GM21360 (cell line): ENCODE measurements around the gene BLOC1S5.
A peak's percentile ranks its signal among the peaks of the same experiment; 100 is the strongest.

Experiments used
- ATAC-seq: cut with Tn5 transposase; IDR thresholded peaks from one replicate; pipeline ENCODE4 v1.9.1; 2021; ENCODE audit warnings: mild to moderate bottlenecking, moderate library complexity; ENCODE audit not compliant: unreplicated experiment

Gene BLOC1S5

GRCh38 chr6:8082954-8083858 lies 19.0 kb upstream of the BLOC1S5 start:
- no peak for ATAC-seq

- no peak for ATAC-seq
Observed at GRCh38 chr6:8082572-8082953, 18.4 kb upstream of the BLOC1S5 start.

- ATAC-seq, result no peak
Observed at GRCh38 chr6:8080362-8081151, 16.4 kb upstream of the BLOC1S5 start.

GRCh38 chr6:8079126-8079525 lies 14.9 kb upstream of the BLOC1S5 start:
- no peak for ATAC-seq

GRCh38 chr6:8077991-8078390 lies 13.8 kb upstream of the BLOC1S5 start:
- ATAC-seq, result no peak

- no peak for ATAC-seq
Observed at GRCh38 chr6:8075704-8076103, 11.5 kb upstream of the BLOC1S5 start.

- no peak for ATAC-seq
Observed at GRCh38 chr6:8075185-8075584, 11.0 kb upstream of the BLOC1S5 start.

GRCh38 chr6:8074213-8074612 lies 10.0 kb upstream of the BLOC1S5 start:
- no peak for ATAC-seq

GRCh38 chr6:8073758-8074157 lies 9.6 kb upstream of the BLOC1S5 start:
- no peak for ATAC-seq

GRCh38 chr6:8070718-8071117 lies 6.5 kb upstream of the BLOC1S5 start:
- ATAC-seq, result no peak

- ATAC-seq, result no peak
Observed at GRCh38 chr6:8069631-8070284, 5.6 kb upstream of the BLOC1S5 start.

- ATAC-seq, result no peak
Observed at GRCh38 chr6:8069151-8069550, 5.0 kb upstream of the BLOC1S5 start.

GRCh38 chr6:8066108-8066507 lies 1.9 kb upstream of the BLOC1S5 start:
- no peak for ATAC-seq

- ATAC-seq, result peak; percentile 66
Observed at GRCh38 chr6:8065519-8065911, 1.3 kb upstream of the BLOC1S5 start.

- peak; percentile 3 for ATAC-seq
Observed at GRCh38 chr6:8064638-8065518, 689 bp upstream of the BLOC1S5 start.

- ATAC-seq, result no peak
Observed at GRCh38 chr6:8061736-8062135, 2.5 kb downstream of the BLOC1S5 start.

GRCh38 chr6:8060346-8060745 lies 3.8 kb downstream of the BLOC1S5 start:
- ATAC-seq, result no peak

- no peak for ATAC-seq
Observed at GRCh38 chr6:8059129-8059528, 5.1 kb downstream of the BLOC1S5 start.

- ATAC-seq, result no peak
Observed at GRCh38 chr6:8057793-8058192, 6.4 kb downstream of the BLOC1S5 start.

- ATAC-seq, result no peak
Observed at GRCh38 chr6:8057263-8057662, 6.9 kb downstream of the BLOC1S5 start.

- no peak for ATAC-seq
Observed at GRCh38 chr6:8054276-8054675, 9.9 kb downstream of the BLOC1S5 start.
